ENCODE results near the gene HGF. TPM values are rescaled to one million over a fixed set of nuclear protein-coding genes. Genes with fewer than 3 reads are reported as not detected.
"Not testable (repeated sequence)": the region's sequence is repeated elsewhere in the genome, so short reads cannot be mapped to it uniquely, and the experiment has no call there.

Gene HGF
- 1 to 10 TPM; 1.9 to 2.8 (median 2.4) TPM for polyA plus RNA-seq (ENCODE audit: insufficient read length in 4 of 4)

DNA sequence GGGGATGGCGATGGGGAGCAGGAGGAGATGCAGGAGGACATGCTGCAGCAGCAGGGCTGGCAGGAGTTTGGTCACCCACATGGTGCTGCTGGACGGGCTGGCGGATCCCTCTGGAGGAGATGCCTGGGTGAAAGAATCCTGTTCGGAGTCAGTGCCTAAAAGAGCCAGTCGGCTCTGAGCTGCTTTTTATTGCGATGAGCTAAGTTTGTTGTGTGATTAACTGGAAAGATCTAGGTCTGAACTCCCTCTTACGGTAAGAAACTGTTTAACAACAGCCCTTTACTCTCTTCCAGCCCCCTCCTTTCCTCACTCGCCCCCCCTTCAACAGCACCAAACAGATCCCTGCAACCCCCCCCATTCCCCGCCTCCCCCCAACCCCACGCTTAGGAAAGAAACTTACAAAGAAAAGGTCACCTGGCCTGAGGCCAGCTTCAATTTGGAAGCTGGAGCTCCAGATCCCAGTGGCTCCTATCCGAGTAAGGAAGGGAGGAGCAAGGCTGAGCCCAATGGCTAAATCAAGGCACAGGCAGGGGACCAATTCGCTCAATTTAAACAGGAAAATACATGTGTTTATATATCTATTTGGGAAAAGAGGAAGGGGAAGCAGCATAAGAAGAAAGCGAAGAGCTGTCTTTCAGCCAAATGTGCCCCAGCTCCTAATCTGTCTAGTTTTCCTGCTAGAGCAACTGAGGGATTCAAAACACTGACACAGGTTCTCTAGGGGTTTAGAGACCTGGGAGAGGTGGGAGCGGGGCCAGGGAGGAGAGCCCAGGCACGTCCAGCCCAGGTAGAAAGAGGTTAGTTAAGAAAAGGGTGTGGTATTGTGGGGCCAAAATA lies at the start of gene HGF:
Gene HGF, minus strand, starts transcription at position 157 of the 837 bp plus-strand sequence. Its CDS starts 76 bp downstream, at position 81.
- DNase-seq (ENCODE audit: low read depth in 4 of 4, low spot score in 2 of 4), result peak in 3 of 4 donors; percentile 18 to 31 (median 23)

DNA sequence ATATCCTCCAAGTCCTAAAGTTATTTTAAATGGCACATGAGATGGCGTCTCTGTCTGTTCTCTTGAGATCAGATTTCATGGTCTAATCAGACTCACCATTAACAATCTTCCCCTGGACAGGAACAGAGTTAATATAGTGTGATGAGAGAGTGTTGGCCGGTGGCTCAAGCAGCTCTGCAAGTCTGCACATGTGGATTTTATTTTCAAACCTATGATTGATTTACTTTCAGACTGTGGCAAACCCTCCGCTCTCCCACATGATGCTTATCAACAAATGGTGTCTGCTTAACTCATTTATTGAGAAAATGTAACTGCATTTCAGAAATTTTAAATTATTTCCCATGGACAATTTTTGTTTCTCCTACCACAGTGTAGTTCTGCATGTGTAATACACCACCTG lies 46.5 kb upstream of the HGF start:
- no peak for DNase-seq (ENCODE audit: low read depth in 4 of 4, low spot score in 2 of 4)

DNA sequence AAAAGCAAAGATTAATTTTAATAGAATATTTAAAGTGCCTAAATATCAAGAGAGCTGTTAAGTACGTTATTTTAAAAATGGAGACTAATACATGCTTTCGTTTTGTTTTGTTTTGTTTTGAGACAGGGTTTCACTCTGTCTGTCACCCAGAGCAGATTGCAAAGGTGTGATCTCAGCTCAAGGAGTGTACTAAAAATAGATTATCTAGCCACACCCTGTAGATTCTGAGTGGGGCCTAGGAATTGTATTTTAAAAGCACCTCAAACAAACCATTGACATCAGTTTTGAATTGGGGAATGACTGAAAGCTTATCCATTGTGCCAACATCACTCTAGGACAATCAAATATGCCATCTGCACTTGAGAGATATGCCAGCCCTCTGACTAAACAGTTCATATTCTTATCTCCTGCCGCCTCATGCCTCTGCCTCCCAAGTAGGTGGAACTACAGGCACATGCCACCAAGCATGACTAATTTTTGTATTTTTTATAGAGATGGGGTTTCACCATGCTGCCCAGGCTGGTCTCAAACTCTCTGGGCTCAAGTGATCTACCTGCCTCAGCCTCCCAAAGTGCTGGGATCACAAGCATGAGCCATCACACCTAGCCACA lies 43.1 kb upstream of the HGF start:
- DNase-seq (ENCODE audit: low read depth in 4 of 4, low spot score in 2 of 4), result not testable (repeated sequence)

DNA sequence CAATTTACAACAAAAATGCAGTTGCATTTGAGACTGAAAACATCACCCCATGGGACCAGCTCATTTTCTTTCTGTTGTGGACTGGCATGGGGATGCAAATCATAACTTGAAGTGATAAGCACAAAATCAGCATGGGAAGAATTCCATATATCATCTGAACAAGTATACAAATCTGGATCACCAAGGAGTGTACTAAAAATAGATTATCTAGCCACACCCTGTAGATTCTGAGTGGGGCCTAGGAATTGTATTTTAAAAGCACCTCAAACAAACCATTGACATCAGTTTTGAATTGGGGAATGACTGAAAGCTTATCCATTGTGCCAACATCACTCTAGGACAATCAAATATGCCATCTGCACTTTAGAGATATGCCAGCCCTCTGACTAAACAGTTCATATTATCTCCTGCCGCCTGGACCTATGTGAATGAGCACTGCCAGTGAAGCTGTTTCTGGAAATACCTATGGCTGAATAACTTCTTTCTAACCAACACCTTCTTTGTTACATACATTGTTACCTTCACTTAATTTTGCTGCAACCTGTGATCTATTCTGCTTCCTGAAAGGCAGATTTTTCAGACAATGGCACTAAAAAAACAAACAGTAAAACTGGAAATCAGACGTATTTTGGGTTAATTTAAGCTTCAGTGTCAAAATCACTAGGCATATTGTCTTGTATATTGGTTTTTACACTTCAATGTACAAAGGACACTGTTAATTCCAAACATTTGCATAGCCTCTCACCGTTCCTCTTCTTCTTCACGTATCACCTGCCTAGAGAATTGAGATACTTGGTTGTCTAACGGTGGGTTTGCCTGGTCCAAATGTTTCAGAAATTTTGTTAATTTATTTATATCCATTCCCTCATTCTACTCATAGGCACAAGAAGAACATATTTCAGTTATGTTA lies 42.4 kb upstream of the HGF start:
- no peak for DNase-seq (ENCODE audit: low read depth in 4 of 4, low spot score in 2 of 4)

DNA sequence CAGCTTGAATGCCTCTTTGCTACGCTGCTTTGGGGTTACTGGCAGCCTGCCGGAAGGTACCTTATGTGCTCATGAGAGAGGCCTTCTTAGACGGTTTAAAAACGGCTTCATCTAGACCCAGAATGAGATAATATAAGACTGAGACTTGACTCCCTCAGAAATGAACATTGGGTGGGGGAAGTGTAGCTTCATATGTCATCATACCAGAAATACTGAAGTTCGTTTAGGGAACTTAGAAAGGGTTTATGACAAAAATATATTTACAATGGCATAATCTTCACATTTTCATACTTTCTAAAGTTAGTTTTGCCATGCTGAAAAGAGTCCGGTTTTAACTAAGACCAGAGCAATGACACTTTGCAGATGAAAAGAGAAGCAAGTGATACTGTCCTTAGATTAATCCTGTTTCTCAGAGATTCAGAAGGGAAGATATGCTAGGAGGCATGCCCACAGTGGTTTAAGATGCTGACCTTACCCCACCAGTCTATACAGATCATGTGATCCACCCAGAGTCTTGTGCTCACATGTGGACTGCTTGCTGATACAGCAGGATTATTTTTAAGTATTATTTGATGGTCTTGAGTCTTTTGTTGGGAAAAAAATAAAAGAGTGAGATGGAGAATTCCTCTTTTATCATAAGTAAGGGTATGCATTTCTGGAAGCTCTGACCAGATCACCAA lies 40.8 kb upstream of the HGF start:
- DNase-seq (ENCODE audit: low read depth in 4 of 4, low spot score in 2 of 4), result no peak

DNA sequence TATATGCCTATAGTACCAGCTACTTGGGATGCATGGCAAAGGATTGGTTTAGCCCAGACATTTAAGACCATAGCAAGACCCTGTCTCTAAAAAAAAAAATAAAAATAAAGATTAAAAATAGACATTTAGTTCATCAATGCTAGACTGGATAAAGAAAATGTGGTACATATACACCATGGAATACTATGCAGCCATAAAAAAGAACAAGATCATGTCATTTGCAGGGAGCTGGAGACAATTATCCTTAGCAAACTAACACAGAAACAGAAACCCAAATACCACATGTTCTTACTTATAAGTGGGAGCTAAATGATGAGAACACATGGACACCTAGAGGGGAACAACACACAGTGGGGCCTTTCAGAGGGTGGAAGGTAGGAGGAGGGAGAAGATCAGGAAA lies 38.5 kb upstream of the HGF start:
- not testable (repeated sequence) for DNase-seq (ENCODE audit: low read depth in 4 of 4, low spot score in 2 of 4)

DNA sequence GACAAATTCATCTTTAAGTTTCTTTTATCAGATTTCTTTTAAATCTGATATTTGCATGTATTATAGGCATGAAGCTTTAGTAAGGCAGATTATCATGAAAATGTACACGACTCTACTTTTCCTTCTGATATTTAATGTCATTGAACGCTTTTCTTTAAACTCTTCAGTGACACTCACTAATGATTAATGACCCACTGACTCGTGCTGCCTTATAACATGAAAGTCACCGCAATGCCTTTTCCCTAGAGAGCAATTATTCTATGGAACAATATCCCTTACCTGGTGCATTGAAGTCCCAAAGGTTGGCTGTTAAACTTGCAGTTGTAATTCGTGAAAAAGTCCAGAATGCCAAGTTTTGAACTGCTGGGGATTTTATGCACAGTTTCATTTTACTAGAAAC lies 33.4 kb upstream of the HGF start:
- DNase-seq (ENCODE audit: low read depth in 4 of 4, low spot score in 2 of 4), result no peak

DNA sequence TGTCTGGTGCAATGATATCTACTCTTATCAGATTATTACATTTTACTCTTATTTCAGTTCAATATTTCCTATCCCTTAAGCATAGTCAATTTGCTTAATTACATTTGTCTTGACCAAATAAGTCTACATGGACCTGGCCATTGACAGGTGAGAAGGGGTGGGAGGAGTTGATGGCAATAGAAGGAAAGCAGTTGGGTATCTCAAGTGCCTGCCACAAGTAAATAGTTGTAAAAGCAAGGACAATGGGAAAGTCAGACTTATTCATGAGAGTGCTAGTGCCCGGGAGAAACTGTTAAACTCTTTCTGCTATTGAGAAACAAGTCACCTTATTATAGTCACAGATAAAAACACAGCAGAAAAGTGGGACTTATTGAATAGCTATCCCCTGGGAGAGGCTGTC lies 32.4 kb upstream of the HGF start:
- DNase-seq (ENCODE audit: low read depth in 4 of 4, low spot score in 2 of 4), result no peak

DNA sequence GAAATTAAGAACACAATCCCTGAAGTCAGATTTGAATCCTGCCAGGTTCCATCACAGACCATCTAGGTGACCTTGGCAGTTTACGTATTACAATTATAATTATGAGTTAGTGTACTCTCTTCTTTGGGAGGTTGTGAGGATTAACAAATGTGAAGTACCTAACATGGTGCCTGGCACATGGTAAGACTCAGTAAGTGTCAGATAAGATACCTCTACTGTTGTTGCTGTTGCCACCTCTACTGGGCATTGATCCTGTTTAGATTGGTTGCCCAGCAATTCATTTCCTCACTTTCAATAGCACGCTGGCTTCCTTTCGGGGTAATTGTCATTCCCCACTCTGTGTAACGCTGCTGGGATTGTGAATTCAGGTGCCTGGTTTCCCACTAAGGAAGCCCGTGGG lies 31.7 kb upstream of the HGF start:
- no peak for DNase-seq (ENCODE audit: low read depth in 4 of 4, low spot score in 2 of 4)

DNA sequence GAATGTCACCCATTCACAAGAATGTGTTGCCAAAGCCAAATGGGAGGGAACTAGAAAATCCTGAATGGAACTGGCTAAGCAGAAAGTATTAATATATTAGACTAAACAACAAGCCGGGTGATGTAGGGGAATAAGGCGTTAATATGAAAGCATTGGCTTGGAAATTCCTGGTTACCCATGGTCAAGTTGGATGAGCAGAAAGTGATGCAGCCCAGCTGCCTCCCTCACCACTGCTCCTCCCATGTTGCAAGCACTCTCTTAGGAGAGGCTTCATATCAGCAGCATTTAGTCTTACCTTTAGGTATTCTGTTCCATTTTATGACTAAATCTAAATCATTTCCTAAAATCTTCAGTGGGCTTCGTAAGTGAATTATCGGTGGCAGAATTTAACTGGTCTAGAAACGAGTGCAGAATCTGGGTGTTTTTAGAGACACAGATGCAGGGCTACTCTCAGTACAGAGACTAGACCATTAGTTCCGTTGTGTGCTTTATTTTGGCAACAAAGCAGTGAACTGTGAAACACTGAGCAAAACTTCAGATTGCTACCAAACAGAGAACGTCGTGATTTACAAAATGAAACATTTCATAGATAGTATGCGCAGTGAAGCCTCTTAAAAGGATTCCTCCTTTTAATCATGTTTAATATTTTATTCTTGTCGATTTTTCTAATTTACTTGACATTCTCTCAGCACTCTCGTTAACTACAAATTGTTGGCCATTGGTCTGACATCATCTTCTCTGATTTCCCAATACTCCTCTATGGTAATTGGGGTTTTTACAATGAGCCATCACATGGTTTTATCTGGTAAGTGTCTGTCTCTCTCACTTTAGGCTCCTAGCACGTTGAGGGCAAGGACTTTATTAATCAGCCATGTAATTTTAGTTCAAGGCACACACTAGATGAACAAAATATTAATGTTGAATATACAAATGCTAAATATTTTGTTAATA lies 22.0 kb upstream of the HGF start:
- no peak for DNase-seq (ENCODE audit: low read depth in 4 of 4, low spot score in 2 of 4)

DNA sequence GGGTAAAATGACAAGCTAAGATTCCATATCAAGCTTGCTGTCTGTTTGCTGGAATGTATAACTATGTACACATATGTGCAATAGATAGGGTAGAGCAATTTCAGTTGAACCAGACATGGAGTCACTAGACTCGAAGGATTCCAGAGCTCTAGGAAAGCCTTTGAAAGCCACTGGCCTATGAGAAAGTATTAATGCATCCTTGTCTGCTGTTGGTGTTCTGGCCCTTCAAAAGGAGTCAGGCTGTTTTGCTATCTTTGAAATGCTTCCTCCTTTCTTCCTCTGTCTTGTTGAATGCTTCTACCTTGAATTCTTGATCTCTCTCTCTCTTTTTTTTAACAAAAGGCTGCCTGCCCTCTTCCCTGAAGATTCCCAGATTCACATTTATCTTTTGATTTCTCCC lies 20.8 kb upstream of the HGF start:
- DNase-seq (ENCODE audit: low read depth in 4 of 4, low spot score in 2 of 4), result no peak

DNA sequence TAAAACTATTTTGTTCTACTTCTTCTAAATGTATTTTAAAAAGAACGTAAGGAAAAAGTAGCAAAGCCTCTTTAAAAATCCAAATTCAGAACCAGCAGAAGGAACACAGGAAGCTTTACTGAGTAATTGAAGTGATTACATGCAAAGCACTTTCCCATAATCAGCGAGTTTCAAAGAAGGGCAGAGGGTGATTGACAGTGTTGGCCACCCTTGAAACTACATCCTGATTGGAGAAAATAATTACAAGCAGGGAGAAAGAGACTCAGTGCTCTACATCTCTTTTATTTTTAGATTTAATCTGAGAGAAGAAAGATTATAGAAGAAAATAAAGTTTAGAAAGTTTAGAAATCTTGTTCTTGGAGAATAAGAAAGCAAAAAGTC lies 20.3 kb upstream of the HGF start:
- no peak for DNase-seq (ENCODE audit: low read depth in 4 of 4, low spot score in 2 of 4)

DNA sequence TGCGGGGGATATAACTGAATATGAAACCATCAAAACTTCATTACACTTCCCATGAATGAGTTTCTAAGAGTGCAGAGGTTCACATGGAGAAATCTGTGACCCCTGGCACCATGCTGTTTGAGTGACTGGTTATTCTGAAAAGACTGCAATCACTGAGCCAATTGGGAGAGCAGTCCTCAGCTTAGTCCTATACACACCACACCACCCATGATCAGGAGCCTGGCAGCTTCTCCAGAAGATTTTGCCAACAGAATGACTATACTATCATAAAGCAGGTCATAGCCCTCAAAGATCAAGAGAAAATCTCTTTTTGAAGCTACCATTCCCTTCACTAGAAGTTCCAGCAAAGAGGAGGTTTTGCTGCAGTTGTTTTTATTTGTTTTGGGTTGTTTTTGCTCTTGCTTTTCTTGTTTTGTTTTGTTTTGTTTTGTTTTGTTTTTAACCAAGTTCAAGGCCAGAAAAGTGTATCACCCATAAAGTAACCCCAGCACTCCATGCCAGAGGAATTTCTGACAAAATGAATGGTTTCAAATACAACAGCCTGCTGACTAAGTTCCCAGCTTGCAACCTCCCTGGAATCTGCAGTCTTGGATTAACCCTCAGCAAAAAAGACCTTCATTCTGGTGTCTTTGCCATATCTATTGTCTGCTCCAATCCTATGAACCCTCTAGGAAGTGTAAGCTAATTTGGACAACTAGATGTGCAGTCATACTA lies 19.7 kb upstream of the HGF start:
- DNase-seq (ENCODE audit: low read depth in 4 of 4, low spot score in 2 of 4), result no peak

DNA sequence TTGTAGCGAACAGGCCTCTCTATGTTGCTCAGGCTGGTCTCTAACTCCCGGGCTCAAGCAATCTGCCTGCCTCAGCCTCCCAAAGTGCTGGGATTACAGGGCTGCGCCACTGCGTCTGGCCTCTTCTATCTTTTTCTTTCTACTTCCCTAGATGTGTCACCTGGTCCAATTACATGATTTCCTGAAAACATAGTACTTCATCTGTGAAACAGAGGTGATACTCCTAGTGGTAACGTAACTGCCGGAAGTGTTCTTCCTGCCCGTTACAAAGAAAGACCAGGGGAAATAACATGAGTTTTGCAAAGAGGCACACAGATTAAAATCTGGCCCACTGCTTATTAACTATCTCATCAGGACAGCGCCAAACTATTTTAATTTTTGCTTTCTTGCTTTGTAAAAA lies 18.4 kb upstream of the HGF start:
- DNase-seq (ENCODE audit: low read depth in 4 of 4, low spot score in 2 of 4), result no peak

DNA sequence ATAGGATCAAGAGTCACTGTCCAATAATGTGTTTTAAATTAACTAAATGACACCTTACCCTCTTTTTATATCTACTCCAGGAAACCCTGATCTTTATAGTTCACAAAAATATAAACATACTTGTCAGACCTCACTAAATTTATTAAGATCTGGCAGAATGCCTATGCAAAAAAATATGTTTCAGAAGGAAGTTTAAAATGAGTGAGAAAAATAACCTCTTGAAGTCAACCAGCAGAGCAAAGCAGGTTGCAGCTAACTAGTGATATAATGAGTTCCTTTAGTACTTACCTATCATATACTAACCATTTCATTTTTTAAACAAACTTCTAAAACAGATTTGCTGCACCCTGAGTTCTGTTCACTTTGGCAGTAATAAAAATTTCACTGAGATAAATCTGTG lies 14.0 kb upstream of the HGF start:
- no peak for DNase-seq (ENCODE audit: low read depth in 4 of 4, low spot score in 2 of 4)

DNA sequence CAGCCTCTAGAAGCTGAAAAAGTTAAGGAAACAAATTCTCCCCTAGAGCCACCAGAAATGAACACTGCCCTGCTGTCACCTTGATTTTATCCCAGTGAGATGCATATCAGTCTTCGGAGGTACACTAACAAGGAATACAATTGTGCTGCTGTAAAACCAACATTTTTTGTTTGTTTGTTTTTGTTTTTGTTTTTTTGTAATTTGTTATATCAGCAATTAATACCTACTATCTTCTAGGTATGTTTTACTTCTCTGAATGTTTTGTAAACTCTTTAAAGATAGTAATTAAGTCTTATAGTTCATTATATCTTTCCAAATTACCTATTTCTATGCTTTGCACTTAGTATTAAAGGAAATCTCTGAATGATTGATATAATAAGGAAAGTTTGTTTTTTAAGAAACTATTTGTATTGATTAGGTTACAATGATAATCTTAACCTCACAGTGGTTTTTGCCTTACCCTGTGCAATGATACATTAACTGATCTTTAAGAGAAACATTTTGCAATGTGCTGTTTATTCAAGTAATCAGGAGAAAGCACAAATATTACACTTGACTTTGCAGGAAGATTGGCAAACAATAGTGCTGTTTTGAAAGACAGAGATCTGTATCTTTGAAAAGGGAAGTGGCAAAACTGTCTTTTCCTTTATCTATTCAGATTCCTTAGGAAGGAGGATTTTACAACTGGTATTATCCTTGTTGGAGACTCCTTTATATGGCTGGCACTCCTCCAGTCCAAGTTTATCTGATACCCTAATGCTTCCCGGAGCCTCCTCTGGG lies 11.3 kb upstream of the HGF start:
- DNase-seq (ENCODE audit: low read depth in 4 of 4, low spot score in 2 of 4), result no peak

DNA sequence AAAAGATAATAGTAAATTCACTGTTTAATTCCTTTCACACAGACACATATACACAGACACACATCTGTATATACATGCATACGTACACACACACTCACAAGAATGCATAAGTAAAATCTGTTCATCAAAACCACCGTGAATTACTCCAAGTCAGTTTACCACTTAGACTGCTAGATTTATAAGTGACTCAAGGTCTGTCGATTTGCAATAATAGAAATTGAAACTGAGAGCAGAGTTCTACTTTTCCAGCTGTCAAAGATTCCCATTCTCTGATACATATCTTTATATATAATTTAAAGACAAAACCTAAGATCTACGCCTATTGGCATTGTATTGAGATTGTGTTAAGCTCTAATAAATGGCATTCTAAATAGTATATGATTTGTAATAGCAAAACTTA lies 9.9 kb upstream of the HGF start:
- no peak for DNase-seq (ENCODE audit: low read depth in 4 of 4, low spot score in 2 of 4)

DNA sequence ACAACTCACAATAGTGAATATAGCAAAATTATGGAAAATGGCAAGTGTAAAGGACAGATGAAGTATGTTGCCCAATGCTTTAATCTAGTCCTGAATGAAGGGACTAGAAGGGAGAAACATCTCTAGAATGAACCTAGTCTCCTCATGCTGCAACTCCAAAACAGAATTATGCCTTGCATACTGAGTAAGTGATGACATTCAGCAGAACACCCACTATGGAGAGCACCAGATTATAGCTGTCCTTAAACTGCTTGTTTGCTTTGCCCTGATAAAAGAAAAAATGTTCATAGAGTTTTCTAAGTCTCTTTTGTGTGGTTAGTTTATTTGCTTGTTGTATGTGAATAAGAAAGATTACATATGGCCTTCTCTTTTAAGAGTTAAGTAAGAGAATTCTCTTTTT lies 7.8 kb upstream of the HGF start:
- DNase-seq (ENCODE audit: low read depth in 4 of 4, low spot score in 2 of 4), result no peak

Data from left renal cortex interstitium (tissue), 4 donors.